HL-60 (cell line): ENCODE data around the gene ARHGAP23.

Source experiments
- POLR2AphosphoS5 ChIP-seq: IDR thresholded peaks from 2 replicates; pipeline ENCODE4 v1.6.1; 2012; ENCODE audit warnings: low read depth
- TF ChIP-seq, protein P1 (sequence below): IDR thresholded peaks from one replicate; pipeline ENCODE4 v1.5.1; 2011; ENCODE audit warnings: low read length, control low read depth, inconsistent platforms; ENCODE audit not compliant: insufficient read depth

- TF ChIP-seq, protein P1, sequence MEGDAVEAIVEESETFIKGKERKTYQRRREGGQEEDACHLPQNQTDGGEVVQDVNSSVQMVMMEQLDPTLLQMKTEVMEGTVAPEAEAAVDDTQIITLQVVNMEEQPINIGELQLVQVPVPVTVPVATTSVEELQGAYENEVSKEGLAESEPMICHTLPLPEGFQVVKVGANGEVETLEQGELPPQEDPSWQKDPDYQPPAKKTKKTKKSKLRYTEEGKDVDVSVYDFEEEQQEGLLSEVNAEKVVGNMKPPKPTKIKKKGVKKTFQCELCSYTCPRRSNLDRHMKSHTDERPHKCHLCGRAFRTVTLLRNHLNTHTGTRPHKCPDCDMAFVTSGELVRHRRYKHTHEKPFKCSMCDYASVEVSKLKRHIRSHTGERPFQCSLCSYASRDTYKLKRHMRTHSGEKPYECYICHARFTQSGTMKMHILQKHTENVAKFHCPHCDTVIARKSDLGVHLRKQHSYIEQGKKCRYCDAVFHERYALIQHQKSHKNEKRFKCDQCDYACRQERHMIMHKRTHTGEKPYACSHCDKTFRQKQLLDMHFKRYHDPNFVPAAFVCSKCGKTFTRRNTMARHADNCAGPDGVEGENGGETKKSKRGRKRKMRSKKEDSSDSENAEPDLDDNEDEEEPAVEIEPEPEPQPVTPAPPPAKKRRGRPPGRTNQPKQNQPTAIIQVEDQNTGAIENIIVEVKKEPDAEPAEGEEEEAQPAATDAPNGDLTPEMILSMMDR, result no peak
- no peak for TF ChIP-seq POLR2AphosphoS5
These were observed 113.0 kb downstream of the ARHGAP23 start for GRCh38 chr17:38541281-38541680.
